ENCODE measurements around the gene SLC39A11. TPM values are rescaled to one million over a fixed set of nuclear protein-coding genes. Genes with fewer than 3 reads are reported as not detected.

Gene SLC39A11
- total RNA-seq, 1 donor from 2014 or later = 23.2 TPM

DNA sequence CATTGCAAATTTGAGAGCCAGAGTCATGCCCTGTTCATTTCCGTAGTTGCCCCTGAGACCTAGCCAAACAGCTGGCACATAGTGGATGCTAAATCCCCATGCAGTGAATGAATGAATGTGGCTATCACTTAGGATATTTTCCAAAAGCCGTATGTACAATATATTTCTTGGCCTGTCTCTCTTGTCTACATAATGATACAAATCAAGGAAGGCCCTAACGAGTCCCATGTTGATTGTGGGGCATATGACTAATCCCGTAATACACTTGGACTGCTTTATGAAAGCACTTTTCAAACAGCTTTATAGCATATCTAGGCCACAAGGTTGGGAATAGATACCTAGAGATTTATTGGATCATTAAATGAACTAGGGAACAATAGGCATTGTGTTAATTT lies 478.0 kb downstream of the SLC39A11 start:
- H3K36me3 Mint-ChIP-seq = no peaks in the 10 kb centered on the region
- H3K4me3 Mint-ChIP-seq = peak overlapping the region; percentile 50
- peaks cover 51% of the 10 kb centered on the region for H3K4me1 Mint-ChIP-seq (ENCODE audit: unreplicated experiment)
- DNase-seq (ENCODE audit: extremely low spot score, unreplicated experiment) = no peak
- peak overlapping the region; percentile 60 for H3K27ac Mint-ChIP-seq
- H3K9me3 Mint-ChIP-seq = no peaks in the 10 kb centered on the region
- H3K27me3 Mint-ChIP-seq = no peaks in the 10 kb centered on the region
- TF ChIP-seq, protein P1, sequence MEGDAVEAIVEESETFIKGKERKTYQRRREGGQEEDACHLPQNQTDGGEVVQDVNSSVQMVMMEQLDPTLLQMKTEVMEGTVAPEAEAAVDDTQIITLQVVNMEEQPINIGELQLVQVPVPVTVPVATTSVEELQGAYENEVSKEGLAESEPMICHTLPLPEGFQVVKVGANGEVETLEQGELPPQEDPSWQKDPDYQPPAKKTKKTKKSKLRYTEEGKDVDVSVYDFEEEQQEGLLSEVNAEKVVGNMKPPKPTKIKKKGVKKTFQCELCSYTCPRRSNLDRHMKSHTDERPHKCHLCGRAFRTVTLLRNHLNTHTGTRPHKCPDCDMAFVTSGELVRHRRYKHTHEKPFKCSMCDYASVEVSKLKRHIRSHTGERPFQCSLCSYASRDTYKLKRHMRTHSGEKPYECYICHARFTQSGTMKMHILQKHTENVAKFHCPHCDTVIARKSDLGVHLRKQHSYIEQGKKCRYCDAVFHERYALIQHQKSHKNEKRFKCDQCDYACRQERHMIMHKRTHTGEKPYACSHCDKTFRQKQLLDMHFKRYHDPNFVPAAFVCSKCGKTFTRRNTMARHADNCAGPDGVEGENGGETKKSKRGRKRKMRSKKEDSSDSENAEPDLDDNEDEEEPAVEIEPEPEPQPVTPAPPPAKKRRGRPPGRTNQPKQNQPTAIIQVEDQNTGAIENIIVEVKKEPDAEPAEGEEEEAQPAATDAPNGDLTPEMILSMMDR (conservative IDR thresholded peaks at IDR 0.05) = no peak

DNA sequence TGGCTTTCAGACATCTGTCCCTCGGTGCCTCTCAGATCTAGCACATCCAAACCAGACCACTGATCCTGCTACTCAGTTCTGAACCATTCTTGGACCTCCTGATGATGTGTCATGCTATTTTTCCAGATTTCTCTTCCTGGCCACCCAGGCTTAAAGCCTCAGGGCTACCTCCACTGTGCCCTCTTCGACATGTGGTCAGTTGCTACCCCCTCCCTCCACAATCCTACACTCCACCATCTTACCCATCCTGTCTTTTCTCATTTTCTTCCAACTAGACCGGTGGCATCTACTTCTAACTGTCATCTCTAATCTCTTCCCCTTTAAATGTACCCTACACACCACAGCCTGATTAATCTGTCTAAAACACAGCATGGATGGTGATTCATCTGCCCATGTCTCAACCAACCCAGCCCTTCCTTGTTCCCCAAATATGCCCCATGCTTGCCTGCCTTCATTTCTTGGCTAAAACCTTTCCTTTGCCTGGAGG lies 478.6 kb downstream of the SLC39A11 start:
- Mint-ChIP-seq H3K27me3 (no peaks in the 10 kb centered on the region), H3K4me1 (ENCODE audit: unreplicated experiment) (peaks cover 51% of the 10 kb centered on the region), H3K36me3 (no peaks in the 10 kb centered on the region), H3K9me3 (no peaks in the 10 kb centered on the region), H3K4me3 (peak overlapping the region; percentile 26), H3K27ac (peak overlapping the region; percentile 60)
- TF ChIP-seq, protein P1 (conservative IDR thresholded peaks at IDR 0.05) = no peak
- DNase-seq (ENCODE audit: extremely low spot score, unreplicated experiment) = no peak

DNA sequence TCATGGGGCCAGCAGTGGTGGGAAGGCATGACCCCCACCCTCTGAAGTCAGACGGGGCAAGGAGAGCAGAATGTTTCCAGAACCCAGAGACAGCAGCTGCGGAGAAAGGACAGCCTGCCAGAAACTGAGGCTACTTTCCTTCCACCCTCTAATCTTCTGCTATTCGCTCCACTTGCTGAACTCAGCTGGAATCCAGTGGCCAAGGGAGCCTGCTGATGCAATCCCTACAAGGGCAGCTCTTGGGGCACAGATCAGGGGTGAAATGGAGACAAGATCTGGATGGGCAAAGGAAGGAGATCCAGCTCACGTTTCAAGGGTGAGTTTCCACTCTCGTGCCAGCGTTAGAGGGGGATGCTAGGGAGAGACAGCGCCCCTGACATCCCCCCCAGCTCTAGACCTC lies 479.1 kb downstream of the SLC39A11 start:
- Mint-ChIP-seq H3K27me3 (no peaks in the 10 kb centered on the region), H3K4me1 (ENCODE audit: unreplicated experiment) (peaks cover 48% of the 10 kb centered on the region), H3K27ac (peak overlapping the region; percentile 69), H3K4me3 (peak overlapping the region; percentile 26), H3K36me3 (no peaks in the 10 kb centered on the region), H3K9me3 (peaks cover 1% of the 10 kb centered on the region)
- no peak for DNase-seq (ENCODE audit: extremely low spot score, unreplicated experiment)
- TF ChIP-seq, protein P1 (conservative IDR thresholded peaks at IDR 0.05) = no peak

DNA sequence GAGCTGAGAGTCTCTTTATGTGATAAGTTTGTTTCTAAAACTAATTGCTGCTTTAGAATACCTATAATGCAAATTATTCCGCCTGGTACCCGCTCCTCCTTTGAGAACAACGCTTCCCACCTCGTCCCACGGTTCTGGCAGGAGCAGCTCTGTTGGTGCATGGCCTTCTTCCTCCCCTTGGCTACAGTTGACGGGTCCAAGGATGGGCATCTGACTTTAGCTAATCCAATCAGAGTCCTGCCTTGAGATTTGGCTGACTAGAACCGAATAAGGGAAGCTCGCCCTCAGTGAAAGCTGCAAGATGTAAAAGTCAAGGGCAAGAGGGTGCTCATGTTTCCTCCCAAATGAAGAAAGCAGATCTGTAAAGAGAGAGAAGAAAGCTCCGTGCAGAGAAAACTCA lies 481.3 kb downstream of the SLC39A11 start:
- H3K4me3 Mint-ChIP-seq = no peak overlapping the region
- no peaks in the 10 kb centered on the region for H3K27me3 Mint-ChIP-seq
- H3K36me3 Mint-ChIP-seq = no peaks in the 10 kb centered on the region
- TF ChIP-seq, protein P1 (conservative IDR thresholded peaks at IDR 0.05) = no peak
- no peak for DNase-seq (ENCODE audit: extremely low spot score, unreplicated experiment)
- no peak overlapping the region for H3K27ac Mint-ChIP-seq
- H3K4me1 Mint-ChIP-seq (ENCODE audit: unreplicated experiment) = peaks cover 27% of the 10 kb centered on the region
- peaks cover 4% of the 10 kb centered on the region for H3K9me3 Mint-ChIP-seq

DNA sequence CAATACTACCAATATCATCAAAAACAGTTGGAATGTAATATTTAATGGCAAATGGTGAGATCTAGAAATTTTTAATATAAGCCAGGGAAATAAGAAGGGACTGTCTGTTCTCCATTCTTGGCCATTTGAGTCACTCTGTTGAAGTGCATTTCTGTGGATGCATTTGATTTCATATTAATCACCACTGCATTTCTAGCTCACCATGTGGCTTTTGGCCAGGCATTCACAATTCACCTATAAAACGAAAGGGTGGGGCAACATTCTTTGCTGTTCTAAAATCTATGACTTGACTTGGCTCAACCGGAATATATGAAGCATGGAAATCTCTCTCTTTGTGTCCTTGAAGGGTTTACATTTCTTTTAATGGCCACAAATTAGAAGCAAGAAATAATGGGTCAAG lies 483.0 kb downstream of the SLC39A11 start:
- Mint-ChIP-seq H3K9me3 (peaks cover 4% of the 10 kb centered on the region), H3K27ac (peak overlapping the region; percentile 61), H3K36me3 (no peaks in the 10 kb centered on the region), H3K4me3 (no peak overlapping the region), H3K4me1 (ENCODE audit: unreplicated experiment) (peaks cover 21% of the 10 kb centered on the region), H3K27me3 (no peaks in the 10 kb centered on the region)
- no peak for DNase-seq (ENCODE audit: extremely low spot score, unreplicated experiment)
- TF ChIP-seq, protein P1 (conservative IDR thresholded peaks at IDR 0.05) = no peak

DNA sequence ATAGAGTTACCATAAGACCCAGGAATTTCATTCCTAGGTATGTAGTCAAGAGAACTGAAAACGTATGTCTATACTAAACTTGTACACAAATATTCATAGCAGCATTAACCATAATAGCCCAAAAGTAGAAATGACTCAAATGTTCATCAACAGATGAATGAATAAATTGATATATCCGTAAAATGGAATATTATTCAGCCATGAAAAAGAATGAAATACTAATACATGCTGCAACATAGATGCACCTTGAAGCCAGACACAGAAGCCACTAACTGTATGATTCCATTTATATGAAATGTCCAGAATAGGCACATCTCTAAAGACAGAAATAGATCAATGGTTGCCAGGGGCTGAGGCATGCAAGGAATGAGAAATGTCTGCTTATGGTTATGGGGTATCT lies 484.1 kb downstream of the SLC39A11 start:
- TF ChIP-seq, protein P1 (conservative IDR thresholded peaks at IDR 0.05) = no peak
- Mint-ChIP-seq H3K9me3 (peaks cover 4% of the 10 kb centered on the region), H3K36me3 (no peaks in the 10 kb centered on the region), H3K4me1 (ENCODE audit: unreplicated experiment) (peaks cover 18% of the 10 kb centered on the region), H3K4me3 (no peak overlapping the region), H3K27me3 (no peaks in the 10 kb centered on the region), H3K27ac (peak overlapping the region; percentile 4)
- no peak for DNase-seq (ENCODE audit: extremely low spot score, unreplicated experiment)

Measured in type B pancreatic cell (in vitro differentiated cells).